HL-60 (cell line): ENCODE data around the gene MEG3.

ENCODE experiments used
- DNase-seq, 2 experiments: peaks; one replicate each; pipeline ENCODE4 v3.0.0-alpha.2; 2010 to 2020; ENCODE audit warnings: low read depth in 1 of 2, low spot score in 1 of 2
- H3K27ac ChIP-seq: fragments of 250-450 bp; sonication (Bioruptor Pico); replicated peaks from 2 replicates; pipeline ENCODE4 v1.5.1; 2020; ENCODE audit warnings: mild to moderate bottlenecking, moderate library complexity
- H3K27me3 ChIP-seq: fragments of 250-450 bp; sonication (Bioruptor Pico); 2 replicates; pipeline ENCODE4 v1.5.1; 2021; ENCODE audit warnings: mild to moderate bottlenecking, moderate library complexity; ENCODE audit not compliant: insufficient read depth, poor library complexity, severe bottlenecking
- H3K4me3 ChIP-seq: replicated peaks from 2 replicates; pipeline ENCODE4 v1.5.1; 2011; ENCODE audit warnings: mild to moderate bottlenecking, control low read depth, low read length; ENCODE audit not compliant: insufficient read depth
- CTCF ChIP-seq: IDR thresholded peaks from one replicate; pipeline ENCODE4 v1.5.1; 2011; ENCODE audit warnings: low read length, control low read depth, inconsistent platforms; ENCODE audit not compliant: insufficient read depth
- GABPA ChIP-seq: IDR thresholded peaks from 2 replicates; pipeline ENCODE4 v1.6.1; 2012; ENCODE audit warnings: low read depth
- POLR2AphosphoS5 ChIP-seq: IDR thresholded peaks from 2 replicates; pipeline ENCODE4 v1.6.1; 2012; ENCODE audit warnings: low read depth
- SPI1 ChIP-seq: IDR thresholded peaks from 2 replicates; pipeline ENCODE4 v1.6.1; 2012; ENCODE audit warnings: low read depth, mild to moderate bottlenecking, borderline replicate concordance
- TF ChIP-seq, protein P1 (sequence below): IDR thresholded peaks from 2 replicates; pipeline ENCODE4 v1.6.1; 2012; ENCODE audit warnings: low read depth; ENCODE audit not compliant: insufficient replicate concordance

Gene MEG3

DNA sequence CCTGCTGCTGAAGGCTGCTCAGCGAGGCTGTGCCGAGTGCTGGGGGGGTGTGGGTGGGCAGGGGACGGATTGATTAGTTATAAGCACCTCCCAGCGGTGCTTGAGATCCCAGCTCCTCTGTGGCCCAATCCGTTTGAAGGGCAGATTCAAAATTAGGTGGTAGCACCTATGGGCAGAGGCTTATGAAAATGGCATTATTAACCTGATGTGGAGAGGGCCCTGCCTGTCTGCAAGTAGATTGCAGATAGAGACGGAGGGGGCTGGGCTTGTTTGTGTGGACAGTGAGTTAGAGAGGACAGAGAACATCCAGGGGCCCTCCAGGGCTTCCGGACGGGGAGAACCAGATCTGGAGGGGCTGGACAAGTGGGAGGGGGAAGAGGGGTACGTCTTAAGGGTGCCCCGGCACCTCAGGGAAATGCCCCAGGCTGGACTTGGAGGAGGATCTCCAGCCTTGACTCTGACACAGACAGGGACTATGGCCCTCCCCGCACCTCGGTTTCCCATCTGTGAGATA is 77.8 kb downstream of the MEG3 start, which contains the start of gene RTL1:
Gene RTL1 (minus strand): TSS at position 51 of the 514 bp plus-strand sequence. CDS start 18,934 bp downstream, outside the sequence.
- peaks cover 27% of the 10 kb centered on the region for H3K27me3 ChIP-seq
- TF ChIP-seq POLR2AphosphoS5 (no peak), GABPA (no peak), SPI1 (no peak), CTCF (no peak)
- TF ChIP-seq, protein P1, sequence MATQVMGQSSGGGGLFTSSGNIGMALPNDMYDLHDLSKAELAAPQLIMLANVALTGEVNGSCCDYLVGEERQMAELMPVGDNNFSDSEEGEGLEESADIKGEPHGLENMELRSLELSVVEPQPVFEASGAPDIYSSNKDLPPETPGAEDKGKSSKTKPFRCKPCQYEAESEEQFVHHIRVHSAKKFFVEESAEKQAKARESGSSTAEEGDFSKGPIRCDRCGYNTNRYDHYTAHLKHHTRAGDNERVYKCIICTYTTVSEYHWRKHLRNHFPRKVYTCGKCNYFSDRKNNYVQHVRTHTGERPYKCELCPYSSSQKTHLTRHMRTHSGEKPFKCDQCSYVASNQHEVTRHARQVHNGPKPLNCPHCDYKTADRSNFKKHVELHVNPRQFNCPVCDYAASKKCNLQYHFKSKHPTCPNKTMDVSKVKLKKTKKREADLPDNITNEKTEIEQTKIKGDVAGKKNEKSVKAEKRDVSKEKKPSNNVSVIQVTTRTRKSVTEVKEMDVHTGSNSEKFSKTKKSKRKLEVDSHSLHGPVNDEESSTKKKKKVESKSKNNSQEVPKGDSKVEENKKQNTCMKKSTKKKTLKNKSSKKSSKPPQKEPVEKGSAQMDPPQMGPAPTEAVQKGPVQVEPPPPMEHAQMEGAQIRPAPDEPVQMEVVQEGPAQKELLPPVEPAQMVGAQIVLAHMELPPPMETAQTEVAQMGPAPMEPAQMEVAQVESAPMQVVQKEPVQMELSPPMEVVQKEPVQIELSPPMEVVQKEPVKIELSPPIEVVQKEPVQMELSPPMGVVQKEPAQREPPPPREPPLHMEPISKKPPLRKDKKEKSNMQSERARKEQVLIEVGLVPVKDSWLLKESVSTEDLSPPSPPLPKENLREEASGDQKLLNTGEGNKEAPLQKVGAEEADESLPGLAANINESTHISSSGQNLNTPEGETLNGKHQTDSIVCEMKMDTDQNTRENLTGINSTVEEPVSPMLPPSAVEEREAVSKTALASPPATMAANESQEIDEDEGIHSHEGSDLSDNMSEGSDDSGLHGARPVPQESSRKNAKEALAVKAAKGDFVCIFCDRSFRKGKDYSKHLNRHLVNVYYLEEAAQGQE: no peak
- no peak within 1 kb of the TSS for H3K27ac ChIP-seq
- no peak within 1 kb of the TSS for H3K4me3 ChIP-seq
- no peak for DNase-seq

GRCh38 chr14:100904307-100905087 is 78.6 kb downstream of the MEG3 start:
- no peak for DNase-seq
- TF ChIP-seq SPI1 (no peak), CTCF (no peak), POLR2AphosphoS5 (no peak), GABPA (no peak)
- TF ChIP-seq, protein P1: no peak
- Histone ChIP-seq H3K27ac (no peak overlapping the region), H3K4me3 (no peak overlapping the region), H3K27me3 (peaks cover 23% of the 10 kb centered on the region)

- DNase-seq: no peak
- Histone ChIP-seq H3K27ac (no peak overlapping the region), H3K4me3 (no peak overlapping the region), H3K27me3 (peaks cover 19% of the 10 kb centered on the region)
- TF ChIP-seq CTCF (no peak), SPI1 (no peak), GABPA (no peak), POLR2AphosphoS5 (no peak)
- TF ChIP-seq, protein P1: no peak
Observed at GRCh38 chr14:100905166-100905565, 79.2 kb downstream of the MEG3 start.
